SK-N-SH (cell line): ENCODE results near the gene RASSF8.

Experiments
- ELF1 ChIP-seq: IDR thresholded peaks from 2 replicates; pipeline ENCODE4 v1.4.0; 2012
- EP300 ChIP-seq, 2 experiments: IDR thresholded peaks; 2 replicates each; pipeline versions ENCODE4 v1.4.0 to v1.6.1; 2012; ENCODE audit warnings: borderline replicate concordance in 1 of 2, low read depth in 1 of 2, low read length in 1 of 2
- EZH2phosphoT487 ChIP-seq: fragments of 200-600 bp; sonication (generic); IDR thresholded peaks from 2 replicates; pipeline ENCODE4 v1.6.1; 2017; ENCODE audit warnings: low read depth, mixed run types, mild to moderate bottlenecking, antibody characterized with exemption, moderate library complexity, borderline replicate concordance
- GABPA ChIP-seq: IDR thresholded peaks from 2 replicates; pipeline ENCODE4 v1.4.0; 2012; ENCODE audit warnings: low read depth, mild to moderate bottlenecking
- POLR2AphosphoS5 ChIP-seq: IDR thresholded peaks from 2 replicates; pipeline ENCODE4 v1.6.1; 2012; ENCODE audit warnings: low read depth, low read length
- RAD21 ChIP-seq: IDR thresholded peaks from 2 replicates; pipeline ENCODE4 v1.6.1; 2012; ENCODE audit warnings: mild to moderate bottlenecking, low read length
- RCOR1 ChIP-seq: fragments of 150-350 bp; IDR thresholded peaks from 2 replicates; pipeline ENCODE4 v1.6.1; 2017; ENCODE audit warnings: antibody characterized with exemption, low read length
- RFX5 ChIP-seq: IDR thresholded peaks from 2 replicates; pipeline ENCODE4 v1.6.1; 2012; ENCODE audit warnings: mild to moderate bottlenecking, improper control_type of control experiment, low read length
- RXRA ChIP-seq: IDR thresholded peaks from 2 replicates; pipeline ENCODE4 v1.4.0; 2012; ENCODE audit warnings: low read depth, mild to moderate bottlenecking, borderline replicate concordance
- SMC3 ChIP-seq: IDR thresholded peaks from 2 replicates; pipeline ENCODE4 v1.6.1; 2012; ENCODE audit warnings: low read depth, low read length, improper control_type of control experiment
- TF ChIP-seq, protein P1 (sequence below): fragments of 200-600 bp; sonication (generic); IDR thresholded peaks from 2 replicates; pipeline ENCODE4 v1.6.1; 2017; ENCODE audit warnings: antibody characterized with exemption, mild to moderate bottlenecking, moderate library complexity
- TF ChIP-seq, protein P2 (sequence below): fragments of 150-350 bp; IDR thresholded peaks from 2 replicates; pipeline ENCODE4 v1.6.1; 2016; ENCODE audit warnings: mild to moderate bottlenecking, low read depth, low read length
- TF ChIP-seq, protein P3 (sequence below): fragments of 150-350 bp; IDR thresholded peaks from 2 replicates; pipeline ENCODE4 v1.6.1; 2017; ENCODE audit warnings: antibody characterized with exemption, low read length, low read depth, borderline replicate concordance
- TF ChIP-seq, protein P4 (sequence below): IDR thresholded peaks from 2 replicates; pipeline ENCODE4 v1.4.0; 2012; ENCODE audit warnings: low read depth

DNA sequence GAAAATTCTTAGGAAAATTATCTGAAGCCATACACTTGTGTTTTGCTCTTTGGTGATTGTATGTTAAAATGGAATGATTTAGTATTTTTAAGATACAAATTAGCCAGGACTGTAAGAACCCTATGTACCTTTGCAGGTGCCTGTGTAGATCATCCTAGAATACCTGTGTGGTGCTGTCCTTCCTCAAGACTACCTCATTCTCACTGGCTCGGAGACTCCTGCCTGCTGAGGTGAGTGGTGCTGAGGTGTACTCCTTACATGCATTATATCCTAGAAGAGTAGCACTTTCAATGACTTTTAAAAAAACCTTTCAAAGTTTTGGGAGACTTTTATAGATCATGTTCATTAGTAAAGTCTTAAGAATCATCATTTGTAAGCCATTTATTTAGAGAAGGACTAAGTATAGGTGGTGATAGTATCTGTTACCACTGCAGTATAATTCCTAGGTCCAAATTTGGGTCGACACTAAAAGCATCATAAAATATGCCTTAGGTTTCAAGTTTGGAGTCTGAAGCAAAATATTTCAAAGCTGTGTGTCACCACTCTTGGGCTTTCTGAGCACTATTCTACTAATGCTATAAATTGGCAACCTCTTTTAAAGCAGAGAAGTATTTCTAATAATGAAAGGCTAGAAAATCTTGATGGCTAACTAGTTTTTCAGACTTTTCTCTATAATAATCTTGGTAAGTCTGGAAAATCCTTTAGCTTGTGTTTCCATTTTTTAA, 36.6 kb downstream of the RASSF8 start:
- TF ChIP-seq RAD21 = no peak
- no peak for TF ChIP-seq RXRA
- TF ChIP-seq, protein P1, sequence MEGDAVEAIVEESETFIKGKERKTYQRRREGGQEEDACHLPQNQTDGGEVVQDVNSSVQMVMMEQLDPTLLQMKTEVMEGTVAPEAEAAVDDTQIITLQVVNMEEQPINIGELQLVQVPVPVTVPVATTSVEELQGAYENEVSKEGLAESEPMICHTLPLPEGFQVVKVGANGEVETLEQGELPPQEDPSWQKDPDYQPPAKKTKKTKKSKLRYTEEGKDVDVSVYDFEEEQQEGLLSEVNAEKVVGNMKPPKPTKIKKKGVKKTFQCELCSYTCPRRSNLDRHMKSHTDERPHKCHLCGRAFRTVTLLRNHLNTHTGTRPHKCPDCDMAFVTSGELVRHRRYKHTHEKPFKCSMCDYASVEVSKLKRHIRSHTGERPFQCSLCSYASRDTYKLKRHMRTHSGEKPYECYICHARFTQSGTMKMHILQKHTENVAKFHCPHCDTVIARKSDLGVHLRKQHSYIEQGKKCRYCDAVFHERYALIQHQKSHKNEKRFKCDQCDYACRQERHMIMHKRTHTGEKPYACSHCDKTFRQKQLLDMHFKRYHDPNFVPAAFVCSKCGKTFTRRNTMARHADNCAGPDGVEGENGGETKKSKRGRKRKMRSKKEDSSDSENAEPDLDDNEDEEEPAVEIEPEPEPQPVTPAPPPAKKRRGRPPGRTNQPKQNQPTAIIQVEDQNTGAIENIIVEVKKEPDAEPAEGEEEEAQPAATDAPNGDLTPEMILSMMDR = no peak
- no peak for TF ChIP-seq POLR2AphosphoS5
- TF ChIP-seq ELF1 = no peak
- TF ChIP-seq GABPA = no peak
- TF ChIP-seq, protein P2, sequence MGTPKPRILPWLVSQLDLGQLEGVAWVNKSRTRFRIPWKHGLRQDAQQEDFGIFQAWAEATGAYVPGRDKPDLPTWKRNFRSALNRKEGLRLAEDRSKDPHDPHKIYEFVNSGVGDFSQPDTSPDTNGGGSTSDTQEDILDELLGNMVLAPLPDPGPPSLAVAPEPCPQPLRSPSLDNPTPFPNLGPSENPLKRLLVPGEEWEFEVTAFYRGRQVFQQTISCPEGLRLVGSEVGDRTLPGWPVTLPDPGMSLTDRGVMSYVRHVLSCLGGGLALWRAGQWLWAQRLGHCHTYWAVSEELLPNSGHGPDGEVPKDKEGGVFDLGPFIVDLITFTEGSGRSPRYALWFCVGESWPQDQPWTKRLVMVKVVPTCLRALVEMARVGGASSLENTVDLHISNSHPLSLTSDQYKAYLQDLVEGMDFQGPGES = no peak
- TF ChIP-seq EZH2phosphoT487 = no peak
- no peak for TF ChIP-seq SMC3
- TF ChIP-seq, protein P3, sequence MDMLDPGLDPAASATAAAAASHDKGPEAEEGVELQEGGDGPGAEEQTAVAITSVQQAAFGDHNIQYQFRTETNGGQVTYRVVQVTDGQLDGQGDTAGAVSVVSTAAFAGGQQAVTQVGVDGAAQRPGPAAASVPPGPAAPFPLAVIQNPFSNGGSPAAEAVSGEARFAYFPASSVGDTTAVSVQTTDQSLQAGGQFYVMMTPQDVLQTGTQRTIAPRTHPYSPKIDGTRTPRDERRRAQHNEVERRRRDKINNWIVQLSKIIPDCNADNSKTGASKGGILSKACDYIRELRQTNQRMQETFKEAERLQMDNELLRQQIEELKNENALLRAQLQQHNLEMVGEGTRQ = no peak
- TF ChIP-seq RCOR1 = no peak
- no peak for TF ChIP-seq EP300 (IDR thresholded peaks at IDR 0.05; ENCODE audit: borderline replicate concordance in 1 of 2, low read depth in 1 of 2, low read length in 1 of 2)
- TF ChIP-seq, protein P4, sequence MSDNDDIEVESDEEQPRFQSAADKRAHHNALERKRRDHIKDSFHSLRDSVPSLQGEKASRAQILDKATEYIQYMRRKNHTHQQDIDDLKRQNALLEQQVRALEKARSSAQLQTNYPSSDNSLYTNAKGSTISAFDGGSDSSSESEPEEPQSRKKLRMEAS = no peak
- no peak for TF ChIP-seq RFX5
